HCT116 (cell line): ENCODE data around the gene KLHDC7B.

Experiments used
- ATF3 ChIP-seq: IDR thresholded peaks from 2 replicates; pipeline ENCODE4 v1.6.1; 2012
- CEBPB ChIP-seq: IDR thresholded peaks from 2 replicates; pipeline ENCODE4 v1.6.1; 2012; ENCODE audit warnings: low read depth
- CTCF ChIP-seq, 3 experiments: fragments of 200-600 bp in 1 of 3; sonication (generic) in 1 of 3; IDR thresholded peaks in 2 of 3; conservative IDR thresholded peaks in 1 of 3; 2 replicates each; pipeline ENCODE4 v1.5.1; 2012 to 2017; ENCODE audit warnings: low read depth in 2 of 3, low read length in 2 of 3, antibody characterized with exemption in 1 of 3, borderline replicate concordance in 1 of 3, control low read depth in 1 of 3, mild to moderate bottlenecking in 1 of 3, mixed read lengths in 1 of 3, mixed run types in 1 of 3, moderate library complexity in 1 of 3; ENCODE audit not compliant: insufficient read depth in 1 of 3
- ELF1 ChIP-seq: IDR thresholded peaks from 2 replicates; pipeline ENCODE4 v1.6.1; 2012; ENCODE audit warnings: low read depth, borderline replicate concordance
- EZH2phosphoT487 ChIP-seq: fragments of 200-600 bp; IDR thresholded peaks from 2 replicates; pipeline ENCODE4 v1.6.1; 2018; ENCODE audit warnings: antibody characterized with exemption, borderline replicate concordance
- JUND ChIP-seq: IDR thresholded peaks from 2 replicates; pipeline ENCODE4 v1.6.1; 2012
- MAX ChIP-seq: IDR thresholded peaks from 2 replicates; pipeline ENCODE4 v1.6.1; 2012
- POLR2A ChIP-seq: IDR thresholded peaks from 2 replicates; pipeline ENCODE4 v1.7.0; 2011; ENCODE audit warnings: borderline replicate concordance; ENCODE audit not compliant: insufficient read depth, insufficient read length; ENCODE audit errors: extremely low read depth
- POLR2AphosphoS5 ChIP-seq: IDR thresholded peaks from 2 replicates; pipeline ENCODE4 v1.6.1; 2011; ENCODE audit warnings: mild to moderate bottlenecking, low read depth, low read length, moderate library complexity
- RAD21 ChIP-seq: IDR thresholded peaks from 2 replicates; pipeline ENCODE4 v1.6.1; 2012; ENCODE audit warnings: low read depth, mild to moderate bottlenecking
- REST ChIP-seq: IDR thresholded peaks from 2 replicates; pipeline ENCODE4 v1.6.1; 2012; ENCODE audit warnings: low read depth
- SIN3A ChIP-seq: IDR thresholded peaks from 2 replicates; pipeline ENCODE4 v1.6.1; 2012; ENCODE audit warnings: low read depth
- SP1 ChIP-seq: IDR thresholded peaks from 2 replicates; pipeline ENCODE4 v1.6.1; 2012; ENCODE audit warnings: low read depth
- ZNF274 ChIP-seq: fragments of 200-500 bp; sonication (Bioruptor generic); IDR thresholded peaks from 2 replicates; pipeline ENCODE4 v1.6.1; 2014; ENCODE audit warnings: mild to moderate bottlenecking, low read depth, low read length, inconsistent platforms

- TF ChIP-seq SIN3A (no peak), CEBPB (no peak), JUND (no peak), CTCF (IDR thresholded peaks at IDR 0.05 in 2 of 3, conservative IDR thresholded peaks at IDR 0.05 in 1 of 3; ENCODE audit: borderline replicate concordance in 1 of 3, insufficient read depth in 1 of 3, low read depth in 2 of 3, low read length in 2 of 3) (no peak), MAX (no peak), POLR2AphosphoS5 (no peak), RAD21 (no peak), SP1 (no peak), REST (no peak), POLR2A (no peak), ATF3 (no peak), EZH2phosphoT487 (no peak), ZNF274 (no peak), ELF1 (no peak)
These were observed 14.3 kb downstream of the KLHDC7B start for GRCh38 chr22:50560034-50560433.
